T-helper 2 cell treated with Interferon-gamma antibody and Interleukin-4, amounts not matched to agents 5 μg/mL and 100 μg/mL, for 36 hours (primary cell): Measurements from ENCODE around the gene MORN3.
A peak's percentile ranks its signal among the peaks of the same experiment; 100 is the strongest.
"Not testable (repeated sequence)": the region's sequence is repeated elsewhere in the genome, so short reads cannot be mapped to it uniquely, and the experiment has no call there.

Experiments used
- DNase-seq: peaks from one replicate; pipeline ENCODE4 v3.0.0; 2021; ENCODE audit warnings: low spot score
- H3K27ac Mint-ChIP-seq: one replicate; pipeline ENCODE4 v1.8.0; 2021; ENCODE audit warnings: mild to moderate bottlenecking, mixed read lengths
- H3K27me3 Mint-ChIP-seq: one replicate; pipeline ENCODE4 v1.8.0; 2021; ENCODE audit warnings: low read depth, mixed read lengths
- H3K36me3 Mint-ChIP-seq: one replicate; pipeline ENCODE4 v1.8.0; 2021; ENCODE audit warnings: low read depth, mixed read lengths
- H3K4me1 Mint-ChIP-seq: one replicate; pipeline ENCODE4 v1.8.0; 2021; ENCODE audit warnings: low read depth, mixed read lengths
- H3K4me3 Mint-ChIP-seq: one replicate; pipeline ENCODE4 v1.8.0; 2022; ENCODE audit warnings: mild to moderate bottlenecking, moderate library complexity, mixed read lengths
- H3K9me3 Mint-ChIP-seq: one replicate; pipeline ENCODE4 v1.8.0; 2021; ENCODE audit warnings: mixed read lengths

MORN3 gene

GRCh38 chr12:121638298-121639202 lies 30.9 kb downstream of the MORN3 start:
- H3K27me3 Mint-ChIP-seq = no peaks in the 10 kb centered on the region
- H3K4me3 Mint-ChIP-seq = peak overlapping the region; percentile 71
- H3K27ac Mint-ChIP-seq = peak overlapping the region; percentile 93
- H3K36me3 Mint-ChIP-seq = peaks cover 34% of the 10 kb centered on the region
- H3K9me3 Mint-ChIP-seq = no peaks in the 10 kb centered on the region
- peaks cover 32% of the 10 kb centered on the region for H3K4me1 Mint-ChIP-seq
- no peak for DNase-seq

- H3K36me3 Mint-ChIP-seq = peaks cover 39% of the 10 kb centered on the region
- peak overlapping the region; percentile 93 for H3K27ac Mint-ChIP-seq
- peak; percentile 34 for DNase-seq
- no peaks in the 10 kb centered on the region for H3K9me3 Mint-ChIP-seq
- H3K27me3 Mint-ChIP-seq = no peaks in the 10 kb centered on the region
- peaks cover 36% of the 10 kb centered on the region for H3K4me1 Mint-ChIP-seq
- peak overlapping the region; percentile 71 for H3K4me3 Mint-ChIP-seq
Observed at GRCh38 chr12:121637231-121637914, 32.1 kb downstream of the MORN3 start.

- Mint-ChIP-seq H3K27ac (peak overlapping the region; percentile 74), H3K27me3 (no peaks in the 10 kb centered on the region), H3K36me3 (peaks cover 45% of the 10 kb centered on the region), H3K4me3 (peak overlapping the region; percentile 21), H3K4me1 (peaks cover 48% of the 10 kb centered on the region), H3K9me3 (no peaks in the 10 kb centered on the region)
- no peak for DNase-seq
Observed at GRCh38 chr12:121634836-121635235, 34.6 kb downstream of the MORN3 start.

GRCh38 chr12:121633833-121634196 lies 35.6 kb downstream of the MORN3 start:
- not testable (repeated sequence) for H3K27ac Mint-ChIP-seq, H3K9me3 Mint-ChIP-seq, H3K27me3 Mint-ChIP-seq, H3K4me3 Mint-ChIP-seq, DNase-seq
- peaks cover 51% of the 10 kb centered on the region for H3K36me3 Mint-ChIP-seq
- peaks cover 55% of the 10 kb centered on the region for H3K4me1 Mint-ChIP-seq

DNA sequence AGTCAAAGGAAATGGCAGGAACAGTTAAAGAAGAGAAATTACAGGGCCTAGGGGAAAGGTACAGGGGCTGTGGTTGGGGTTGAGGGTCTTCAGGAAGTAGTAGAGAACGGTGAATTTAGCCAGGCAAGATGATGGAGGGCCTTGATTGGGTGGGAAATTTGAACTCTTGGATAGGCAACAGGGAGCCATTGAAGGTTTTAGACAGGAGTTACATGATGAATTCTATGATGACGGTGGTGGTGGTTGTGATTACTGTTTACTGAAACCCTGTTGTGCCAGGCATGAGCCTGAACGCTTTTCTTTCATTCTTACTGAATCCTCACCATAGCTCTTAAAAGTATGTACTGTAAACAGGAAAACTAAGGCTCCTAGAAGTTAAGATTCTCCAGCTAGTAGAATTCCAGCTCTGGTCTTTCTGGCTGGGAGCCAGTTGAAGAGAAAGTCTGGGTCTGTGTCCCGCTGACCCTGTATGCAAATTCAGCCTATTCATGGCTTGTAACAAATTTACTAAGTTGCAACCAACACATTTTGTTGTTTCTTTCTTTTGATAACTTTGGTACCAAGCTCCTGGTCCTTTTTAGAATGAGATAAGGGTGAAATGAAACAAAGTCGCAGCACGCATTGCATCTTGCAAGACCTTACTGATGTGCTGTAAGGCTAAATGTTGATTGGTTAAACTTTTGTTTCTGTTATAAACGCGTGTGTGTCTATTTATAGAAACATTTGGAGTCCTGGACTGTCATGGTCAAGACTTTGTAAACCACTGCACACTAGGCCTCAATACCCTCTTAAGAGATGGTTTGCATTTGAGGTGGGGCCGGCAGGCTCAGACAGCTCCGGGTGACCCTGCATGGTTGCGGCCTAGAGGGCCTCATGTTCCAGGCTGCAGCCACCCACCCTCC lies 37.1 kb downstream of the MORN3 start:
- peaks cover 52% of the 10 kb centered on the region for H3K4me1 Mint-ChIP-seq
- DNase-seq = no peak
- peak overlapping the region; percentile 64 for H3K27ac Mint-ChIP-seq
- H3K9me3 Mint-ChIP-seq = no peaks in the 10 kb centered on the region
- H3K36me3 Mint-ChIP-seq = peaks cover 53% of the 10 kb centered on the region
- H3K4me3 Mint-ChIP-seq = peak overlapping the region; percentile 61
- H3K27me3 Mint-ChIP-seq = no peaks in the 10 kb centered on the region

- H3K36me3 Mint-ChIP-seq = peaks cover 48% of the 10 kb centered on the region
- peaks cover 47% of the 10 kb centered on the region for H3K4me1 Mint-ChIP-seq
- H3K27ac Mint-ChIP-seq = peak overlapping the region; percentile 50
- peak overlapping the region; percentile 92 for H3K4me3 Mint-ChIP-seq
- no peak for DNase-seq
- no peaks in the 10 kb centered on the region for H3K9me3 Mint-ChIP-seq
- no peaks in the 10 kb centered on the region for H3K27me3 Mint-ChIP-seq
Observed at GRCh38 chr12:121630791-121631355, 38.6 kb downstream of the MORN3 start.

DNA sequence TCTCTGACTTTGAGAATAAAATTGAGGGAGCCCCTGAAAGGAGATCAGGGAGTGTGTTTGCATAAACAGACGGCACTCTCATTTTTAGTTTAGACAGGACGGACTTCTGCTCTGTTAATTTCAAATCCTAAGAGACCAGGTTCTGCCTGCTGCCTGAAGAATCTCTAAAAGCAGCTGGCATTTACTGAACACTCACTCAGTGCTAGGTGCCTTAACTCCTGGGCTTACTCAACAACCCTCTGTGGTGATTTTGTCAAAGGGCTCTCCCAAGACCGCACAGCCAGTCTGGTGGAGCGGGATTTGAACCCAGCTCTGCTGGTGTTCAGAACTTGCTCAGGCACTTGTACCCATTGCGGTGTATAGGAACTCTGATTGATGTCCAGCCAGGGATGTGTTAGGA lies 40.9 kb downstream of the MORN3 start:
- no peaks in the 10 kb centered on the region for H3K9me3 Mint-ChIP-seq
- peaks cover 47% of the 10 kb centered on the region for H3K4me1 Mint-ChIP-seq
- peaks cover 42% of the 10 kb centered on the region for H3K36me3 Mint-ChIP-seq

GRCh38 chr12:121628037-121628436 lies 41.4 kb downstream of the MORN3 start:
- peak; percentile 17 for DNase-seq
- Mint-ChIP-seq H3K9me3 (no peaks in the 10 kb centered on the region), H3K27me3 (no peaks in the 10 kb centered on the region), H3K36me3 (peaks cover 39% of the 10 kb centered on the region), H3K4me3 (peak overlapping the region; percentile 92), H3K4me1 (peaks cover 47% of the 10 kb centered on the region), H3K27ac (peak overlapping the region; percentile 90)

More for the DNA sequence above, 40.9 kb downstream of the MORN3 start:
- Mint-ChIP-seq H3K27ac (peak overlapping the region; percentile 90), H3K4me3 (peak overlapping the region; percentile 92), H3K27me3 (no peaks in the 10 kb centered on the region)
- no peak for DNase-seq

DNA sequence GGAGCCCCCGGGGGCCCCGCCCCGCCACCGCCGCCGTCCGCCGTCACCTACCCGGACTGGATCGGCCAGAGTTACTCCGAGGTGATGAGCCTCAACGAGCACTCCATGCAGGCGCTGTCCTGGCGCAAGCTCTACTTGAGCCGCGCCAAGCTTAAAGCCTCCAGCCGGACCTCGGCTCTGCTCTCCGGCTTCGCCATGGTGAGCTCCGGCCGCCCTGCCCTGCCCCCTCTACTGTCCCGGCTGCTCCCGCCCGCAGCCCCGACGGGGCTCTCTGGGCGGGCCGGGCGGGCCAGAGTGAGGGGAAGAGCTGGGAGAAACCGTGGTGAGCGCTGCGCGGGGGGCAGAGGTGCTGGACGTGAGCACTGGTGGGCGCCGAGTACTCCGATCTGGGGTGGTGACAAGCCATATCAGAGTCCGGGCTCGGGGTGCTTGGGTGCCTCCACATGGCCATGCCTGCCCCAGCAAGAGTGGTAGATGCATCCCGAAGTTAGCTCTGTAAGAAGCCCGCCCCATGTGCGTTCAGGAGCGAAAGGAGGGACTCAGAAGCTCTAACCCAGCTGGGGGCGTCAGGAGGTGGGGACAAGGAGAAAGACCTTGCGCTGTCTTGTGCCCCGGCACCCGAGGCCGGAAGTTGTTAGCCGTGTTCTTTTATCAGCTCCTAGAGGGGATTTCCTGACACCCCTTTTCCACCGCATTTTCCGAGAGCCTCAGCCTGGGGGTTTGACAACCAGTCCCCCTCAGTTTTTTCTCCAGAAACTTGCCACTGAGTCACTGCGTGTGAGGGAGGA lies 42.4 kb downstream of the MORN3 start:
- no peaks in the 10 kb centered on the region for H3K9me3 Mint-ChIP-seq
- no peaks in the 10 kb centered on the region for H3K27me3 Mint-ChIP-seq
- H3K36me3 Mint-ChIP-seq = peaks cover 35% of the 10 kb centered on the region
- H3K4me1 Mint-ChIP-seq = peaks cover 41% of the 10 kb centered on the region
- H3K4me3 Mint-ChIP-seq = peak overlapping the region; percentile 92
- peak overlapping the region; percentile 90 for H3K27ac Mint-ChIP-seq
- DNase-seq = peak; percentile 90

- Mint-ChIP-seq H3K27ac (peak within 1 kb of the TSS; percentile 91), H3K4me1 (peaks cover 36% of the 10 kb centered on the region), H3K4me3 (peak within 1 kb of the TSS; percentile 92), H3K27me3 (no peaks in the 10 kb centered on the region), H3K9me3 (no peaks in the 10 kb centered on the region), H3K36me3 (peaks cover 32% of the 10 kb centered on the region)
- DNase-seq = peak; percentile 97
Observed at GRCh38 chr12:121626087-121626852, 43.2 kb downstream of the MORN3 start, which contains the start of gene ORAI1. Gene ORAI1, plus strand, starts transcription at chr12:121626530.

GRCh38 chr12:121620333-121620891 lies 49.0 kb downstream of the MORN3 start:
- no peak overlapping the region for H3K4me3 Mint-ChIP-seq
- no peak overlapping the region for H3K27ac Mint-ChIP-seq
- peaks cover 6% of the 10 kb centered on the region for H3K4me1 Mint-ChIP-seq
- DNase-seq = no peak
- no peaks in the 10 kb centered on the region for H3K27me3 Mint-ChIP-seq
- H3K9me3 Mint-ChIP-seq = no peaks in the 10 kb centered on the region
- H3K36me3 Mint-ChIP-seq = no peaks in the 10 kb centered on the region

DNA sequence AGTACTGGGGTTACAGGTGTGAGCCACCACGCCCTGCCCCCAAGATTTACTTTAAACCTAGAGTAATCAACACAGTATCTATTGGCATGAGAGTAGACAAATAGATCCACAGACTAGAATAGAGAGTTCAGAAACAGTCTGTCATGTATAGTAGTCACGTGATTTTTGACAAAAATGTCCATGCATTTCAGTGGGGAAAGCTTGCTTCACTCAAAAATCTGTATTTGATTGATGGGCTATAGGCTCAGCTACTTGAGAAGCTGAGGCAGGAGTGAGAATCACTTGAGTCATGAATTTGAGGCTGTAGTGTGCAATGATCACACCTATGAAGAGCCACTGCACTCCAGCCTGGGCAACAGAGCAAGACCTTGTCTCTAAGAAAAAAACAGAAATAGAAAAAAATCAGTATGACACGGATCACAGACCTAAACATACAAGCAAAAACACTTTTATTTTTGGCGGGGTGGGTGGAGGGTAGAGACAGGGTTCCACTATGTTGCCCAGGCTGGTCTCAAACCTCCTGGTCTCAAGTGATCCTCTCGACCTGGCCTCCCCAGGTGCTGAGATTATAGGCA lies 50.7 kb downstream of the MORN3 start:
- Mint-ChIP-seq H3K4me3 (no peak overlapping the region), H3K9me3 (no peaks in the 10 kb centered on the region)

More for the DNA sequence above, 50.7 kb downstream of the MORN3 start:
- Mint-ChIP-seq H3K27ac (no peak overlapping the region), H3K27me3 (no peaks in the 10 kb centered on the region), H3K4me1 (peaks cover 5% of the 10 kb centered on the region), H3K36me3 (no peaks in the 10 kb centered on the region)
- DNase-seq = no peak
